ENCODE data around the gene SDHC. TPM values are rescaled to one million over a fixed set of nuclear protein-coding genes. Genes with fewer than 3 reads are reported as not detected.
A peak's percentile ranks its signal among the peaks of the same experiment; 100 is the strongest.

SDHC gene
- total and polyA plus RNA-seq, 5 donors from 2014 or later, result 80.9 to 294 (median 236) TPM

DNA sequence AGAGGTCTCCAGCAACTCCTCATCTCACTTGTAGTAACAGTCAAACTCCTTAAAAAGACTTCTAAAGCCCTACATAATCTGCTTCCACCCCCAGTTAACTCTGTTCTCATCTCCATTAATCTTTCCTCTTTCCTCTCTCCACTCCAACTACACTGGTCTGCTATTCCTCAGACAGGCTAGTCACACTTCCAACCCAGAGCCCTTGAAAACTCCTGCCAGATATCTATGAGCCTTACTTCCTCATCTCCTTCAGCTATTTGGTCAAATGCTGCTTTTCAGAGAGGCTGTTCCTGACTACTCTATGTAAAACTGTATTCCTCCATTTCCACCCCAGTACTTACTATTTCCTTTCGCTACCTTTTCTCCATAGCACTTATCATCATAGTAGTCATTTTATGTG lies 31.2 kb upstream of the SDHC start:
- Histone ChIP-seq H3K4me3 (ENCODE audit: low read depth, low read length) (no peak overlapping the region), H3K36me3 (ENCODE audit: control insufficient read depth, insufficient read depth, low read length) (no peaks in the 10 kb centered on the region), H3K27me3 (ENCODE audit: control insufficient read depth, insufficient read depth, low read length) (no peaks in the 10 kb centered on the region), H3K27ac (ENCODE audit: insufficient read depth, low read length, poor library complexity, severe bottlenecking) (no peak overlapping the region), H3K4me1 (ENCODE audit: control insufficient read depth, insufficient read depth, low read length, poor library complexity, severe bottlenecking) (no peaks in the 10 kb centered on the region), H3K9me3 (ENCODE audit: control insufficient read depth in 2 of 2, low read length in 2 of 2) (no peaks in the 10 kb centered on the region)
- DNase-seq, result no peak
- Mint-ChIP-seq H3K4me3 (no peak overlapping the region), H3K36me3 (peaks cover 19% of the 10 kb centered on the region), H3K4me1 (peaks cover 0 to 3% (median 0%) of the 10 kb centered on the region in 4 donors), H3K27ac (no peak overlapping the region), H3K27me3 (peaks cover 35% of the 10 kb centered on the region), H3K9me3 (no peaks in the 10 kb centered on the region)
- ATAC-seq (ENCODE audit: low read depth in 2 of 2), result no peak

DNA sequence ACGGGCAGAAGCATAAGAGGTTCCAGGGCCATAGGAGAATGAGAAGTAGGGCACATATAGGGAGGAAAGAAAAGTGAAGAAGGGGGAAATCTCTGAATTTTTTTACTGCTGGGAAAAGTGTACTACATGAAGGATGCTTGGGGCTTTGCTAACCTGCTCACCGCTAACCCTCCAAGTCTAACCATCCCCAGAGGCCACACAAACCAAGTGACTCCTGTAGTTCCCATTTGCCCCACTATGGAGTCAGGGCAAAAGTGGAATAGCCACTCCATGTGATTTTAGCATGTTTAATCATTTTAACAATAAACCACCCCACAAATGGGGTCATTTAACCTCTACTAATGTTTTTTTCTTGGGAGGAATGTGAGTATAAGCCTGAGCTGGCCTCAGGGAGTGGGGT lies 29.1 kb upstream of the SDHC start:
- Histone ChIP-seq H3K27me3 (ENCODE audit: control insufficient read depth, insufficient read depth, low read length) (no peaks in the 10 kb centered on the region), H3K9me3 (ENCODE audit: control insufficient read depth in 2 of 2, low read length in 2 of 2) (no peaks in the 10 kb centered on the region), H3K4me1 (ENCODE audit: control insufficient read depth, insufficient read depth, low read length, poor library complexity, severe bottlenecking) (no peaks in the 10 kb centered on the region), H3K4me3 (ENCODE audit: low read depth, low read length) (no peak overlapping the region), H3K27ac (ENCODE audit: insufficient read depth, low read length, poor library complexity, severe bottlenecking) (no peak overlapping the region), H3K36me3 (ENCODE audit: control insufficient read depth, insufficient read depth, low read length) (no peaks in the 10 kb centered on the region)
- peaks cover 17% of the 10 kb centered on the region for H3K36me3 Mint-ChIP-seq
- H3K27ac Mint-ChIP-seq, result no peak overlapping the region
- DNase-seq (no peak), ATAC-seq (ENCODE audit: low read depth in 2 of 2) (no peak)
- peaks cover 0 to under 1% (median 0%) of the 10 kb centered on the region in 7 donors for H3K9me3 Mint-ChIP-seq
- H3K4me3 Mint-ChIP-seq, result no peak overlapping the region
- H3K27me3 Mint-ChIP-seq, result peaks cover 25% of the 10 kb centered on the region
- peaks cover 0 to 3% (median 0%) of the 10 kb centered on the region in 4 donors for H3K4me1 Mint-ChIP-seq

DNA sequence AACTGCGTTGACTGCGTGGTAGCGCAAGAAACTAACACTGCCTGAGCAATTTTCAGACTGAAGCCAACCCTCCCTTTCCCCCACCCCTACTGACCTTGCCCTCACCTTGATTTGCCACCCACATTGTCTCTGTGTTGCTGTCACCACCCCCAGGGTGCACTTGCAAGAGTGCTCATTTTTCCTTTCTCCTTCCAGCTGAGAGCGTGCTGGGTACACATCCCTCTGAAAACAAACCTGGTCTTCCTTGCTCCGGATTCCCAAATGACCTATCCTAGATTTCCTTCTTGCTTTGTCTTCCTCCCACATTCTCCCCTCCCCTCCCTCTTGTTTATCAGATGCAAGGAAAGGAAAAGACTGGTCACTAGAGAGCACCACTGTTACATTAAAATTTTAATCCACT lies 28.7 kb upstream of the SDHC start:
- Histone ChIP-seq H3K36me3 (ENCODE audit: control insufficient read depth, insufficient read depth, low read length) (no peaks in the 10 kb centered on the region), H3K4me1 (ENCODE audit: control insufficient read depth, insufficient read depth, low read length, poor library complexity, severe bottlenecking) (no peaks in the 10 kb centered on the region), H3K27ac (ENCODE audit: insufficient read depth, low read length, poor library complexity, severe bottlenecking) (no peak overlapping the region), H3K9me3 (ENCODE audit: control insufficient read depth in 2 of 2, low read length in 2 of 2) (no peaks in the 10 kb centered on the region), H3K4me3 (ENCODE audit: low read depth, low read length) (no peak overlapping the region), H3K27me3 (ENCODE audit: control insufficient read depth, insufficient read depth, low read length) (no peaks in the 10 kb centered on the region)
- DNase-seq, result no peak
- Mint-ChIP-seq H3K9me3 (peaks cover 0 to 2% (median 0%) of the 10 kb centered on the region in 7 donors), H3K27ac (no peak overlapping the region), H3K4me1 (peaks cover 0 to 3% (median 0%) of the 10 kb centered on the region in 4 donors), H3K27me3 (peaks cover 25% of the 10 kb centered on the region), H3K4me3 (no peak overlapping the region), H3K36me3 (peaks cover 13% of the 10 kb centered on the region)
- ATAC-seq (ENCODE audit: low read depth in 2 of 2), result no peak

DNA sequence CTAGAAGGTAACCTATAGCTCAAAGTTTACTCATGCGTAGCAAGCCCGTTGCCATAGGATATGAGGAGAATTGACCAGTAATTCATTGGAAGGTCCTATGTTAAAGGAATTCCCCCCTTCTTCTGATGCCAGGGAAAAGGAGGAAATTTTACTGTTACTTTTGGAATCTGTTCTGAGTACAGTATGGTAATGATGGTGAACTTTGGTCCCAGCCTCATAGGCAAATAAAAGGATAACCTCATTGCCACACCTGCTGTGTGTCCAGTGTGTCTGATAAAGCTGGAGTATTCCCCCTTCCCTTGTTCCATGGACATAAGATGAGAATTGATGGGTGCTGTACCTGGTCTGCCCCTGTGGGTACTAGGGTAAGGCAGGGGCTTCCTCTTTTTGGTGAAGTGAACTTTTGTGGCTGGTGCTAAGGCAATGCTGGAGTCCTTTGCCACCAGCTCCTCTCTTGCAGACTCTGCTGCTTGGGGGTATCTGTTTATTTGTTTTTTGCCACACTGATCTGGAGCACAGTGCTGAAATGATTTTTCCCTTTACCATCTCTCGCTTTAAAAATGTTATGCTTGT lies 26.6 kb upstream of the SDHC start:
- H3K27ac ChIP-seq (ENCODE audit: insufficient read depth, low read length, poor library complexity, severe bottlenecking), result no peak overlapping the region
- Mint-ChIP-seq H3K36me3 (peaks cover 20% of the 10 kb centered on the region), H3K27ac (no peak overlapping the region), H3K4me1 (peaks cover 0 to 4% (median 3%) of the 10 kb centered on the region in 4 donors), H3K4me3 (no peak overlapping the region), H3K27me3 (peaks cover 25% of the 10 kb centered on the region), H3K9me3 (peaks cover 0 to 2% (median 0%) of the 10 kb centered on the region in 7 donors)
- no peak for DNase-seq
- ATAC-seq (ENCODE audit: low read depth in 2 of 2), result no peak
- H3K27me3 ChIP-seq (ENCODE audit: control insufficient read depth, insufficient read depth, low read length), result no peaks in the 10 kb centered on the region
- H3K9me3 ChIP-seq (ENCODE audit: control insufficient read depth in 2 of 2, low read length in 2 of 2), result no peaks in the 10 kb centered on the region
- no peak overlapping the region for H3K4me3 ChIP-seq (ENCODE audit: low read depth, low read length)
- no peaks in the 10 kb centered on the region for H3K4me1 ChIP-seq (ENCODE audit: control insufficient read depth, insufficient read depth, low read length, poor library complexity, severe bottlenecking)
- H3K36me3 ChIP-seq (ENCODE audit: control insufficient read depth, insufficient read depth, low read length), result no peaks in the 10 kb centered on the region

DNA sequence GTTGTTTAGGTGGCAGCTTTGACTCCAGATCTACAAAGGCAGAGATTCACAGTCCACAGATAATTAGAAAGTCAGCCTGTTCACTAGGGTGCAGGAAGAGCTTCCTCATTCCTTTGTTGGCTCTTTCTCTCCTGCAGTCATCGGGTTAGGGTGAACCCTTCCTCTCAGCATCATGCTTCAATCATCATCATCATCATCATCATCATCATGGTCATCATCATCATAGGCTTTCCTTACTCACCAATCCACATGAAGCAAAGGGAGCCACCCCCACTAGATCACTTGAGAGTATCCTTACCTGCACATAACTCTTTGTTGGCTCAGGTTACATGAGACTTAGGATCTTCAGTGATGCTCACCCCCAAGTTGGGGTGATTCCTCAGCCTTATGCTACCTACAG lies 23.4 kb upstream of the SDHC start:
- H3K27ac ChIP-seq (ENCODE audit: insufficient read depth, low read length, poor library complexity, severe bottlenecking), result no peak overlapping the region
- peaks cover 8% of the 10 kb centered on the region for H3K36me3 Mint-ChIP-seq
- peaks cover 0 to 2% (median 0%) of the 10 kb centered on the region in 7 donors for H3K9me3 Mint-ChIP-seq
- DNase-seq (no peak), ATAC-seq (ENCODE audit: low read depth in 2 of 2) (no peak)
- no peak overlapping the region for H3K4me3 ChIP-seq (ENCODE audit: low read depth, low read length)
- H3K36me3 ChIP-seq (ENCODE audit: control insufficient read depth, insufficient read depth, low read length), result no peaks in the 10 kb centered on the region
- H3K27me3 ChIP-seq (ENCODE audit: control insufficient read depth, insufficient read depth, low read length), result no peaks in the 10 kb centered on the region
- H3K4me1 ChIP-seq (ENCODE audit: control insufficient read depth, insufficient read depth, low read length, poor library complexity, severe bottlenecking), result no peaks in the 10 kb centered on the region
- H3K27ac Mint-ChIP-seq, result no peak overlapping the region
- H3K27me3 Mint-ChIP-seq, result peaks cover 5% of the 10 kb centered on the region
- no peaks in the 10 kb centered on the region for H3K9me3 ChIP-seq (ENCODE audit: control insufficient read depth in 2 of 2, low read length in 2 of 2)
- peaks cover 0 to 4% (median 3%) of the 10 kb centered on the region in 4 donors for H3K4me1 Mint-ChIP-seq
- H3K4me3 Mint-ChIP-seq, result no peak overlapping the region

DNA sequence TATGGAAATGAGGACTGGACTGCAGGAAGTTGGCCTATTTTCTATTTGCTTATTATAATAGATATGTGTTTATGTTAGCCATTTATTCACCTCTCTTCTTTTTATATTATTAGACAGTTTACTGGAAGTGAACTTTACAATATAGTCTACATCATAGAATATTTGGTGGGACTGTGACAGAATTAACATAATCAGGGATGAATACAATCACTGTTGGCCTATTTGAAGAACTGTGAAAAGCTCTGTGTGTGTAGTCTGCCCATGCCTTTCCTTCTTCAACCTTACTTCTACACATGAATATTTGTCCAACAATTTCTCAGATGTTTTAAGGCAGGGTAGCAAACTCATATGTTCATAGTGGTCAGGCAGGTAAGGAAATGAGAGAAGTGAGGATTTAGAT lies 16.8 kb upstream of the SDHC start:
- H3K27ac ChIP-seq (ENCODE audit: insufficient read depth, low read length, poor library complexity, severe bottlenecking), result no peak overlapping the region
- H3K36me3 ChIP-seq (ENCODE audit: control insufficient read depth, insufficient read depth, low read length), result no peaks in the 10 kb centered on the region
- no peak overlapping the region for H3K4me3 ChIP-seq (ENCODE audit: low read depth, low read length)
- H3K4me1 ChIP-seq (ENCODE audit: control insufficient read depth, insufficient read depth, low read length, poor library complexity, severe bottlenecking), result no peaks in the 10 kb centered on the region
- no peak for ATAC-seq (ENCODE audit: low read depth in 2 of 2)
- H3K9me3 Mint-ChIP-seq, result no peaks in the 10 kb centered on the region
- peaks cover 8% of the 10 kb centered on the region for H3K36me3 Mint-ChIP-seq
- H3K4me1 Mint-ChIP-seq, result peaks cover 2 to 15% (median 7%) of the 10 kb centered on the region in 4 donors
- no peaks in the 10 kb centered on the region for H3K27me3 ChIP-seq (ENCODE audit: control insufficient read depth, insufficient read depth, low read length)
- H3K4me3 Mint-ChIP-seq, result no peak overlapping the region
- peaks cover 4% of the 10 kb centered on the region for H3K27me3 Mint-ChIP-seq
- H3K27ac Mint-ChIP-seq, result peak overlapping the region in 1 of 3 donors; percentile 23
- no peaks in the 10 kb centered on the region for H3K9me3 ChIP-seq (ENCODE audit: control insufficient read depth in 2 of 2, low read length in 2 of 2)
- no peak for DNase-seq

DNA sequence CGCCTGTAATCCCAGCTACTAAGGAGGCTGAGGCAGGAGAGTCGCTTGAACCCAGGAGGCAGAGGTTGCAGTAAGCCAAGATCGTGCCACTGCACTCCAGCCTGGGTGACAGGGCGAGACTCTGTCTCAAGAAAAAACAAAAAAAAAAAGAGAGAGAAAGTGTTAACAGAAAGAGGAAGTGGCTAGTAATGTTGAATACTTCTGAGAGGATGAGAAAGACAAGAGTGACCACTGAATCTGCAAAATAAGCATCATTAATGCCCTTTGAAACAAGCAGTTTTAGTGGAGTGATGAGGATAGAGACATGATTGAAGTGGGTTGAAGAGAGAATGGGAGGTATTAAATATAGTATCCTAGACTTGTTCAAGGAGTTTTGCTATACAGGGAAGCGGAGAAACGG lies 16.1 kb upstream of the SDHC start:
- no peaks in the 10 kb centered on the region for H3K27me3 ChIP-seq (ENCODE audit: control insufficient read depth, insufficient read depth, low read length)
- H3K4me1 ChIP-seq (ENCODE audit: control insufficient read depth, insufficient read depth, low read length, poor library complexity, severe bottlenecking), result no peaks in the 10 kb centered on the region
- no peaks in the 10 kb centered on the region for H3K9me3 ChIP-seq (ENCODE audit: control insufficient read depth in 2 of 2, low read length in 2 of 2)
- ATAC-seq (ENCODE audit: low read depth in 2 of 2), result no peak
- H3K9me3 Mint-ChIP-seq, result no peaks in the 10 kb centered on the region
- no peak for DNase-seq
- H3K27ac ChIP-seq (ENCODE audit: insufficient read depth, low read length, poor library complexity, severe bottlenecking), result no peak overlapping the region
- H3K4me1 Mint-ChIP-seq, result peaks cover 7 to 15% (median 11%) of the 10 kb centered on the region in 4 donors
- no peak overlapping the region for H3K4me3 ChIP-seq (ENCODE audit: low read depth, low read length)
- H3K4me3 Mint-ChIP-seq, result peak overlapping the region in 1 of 4 donors; percentile 60
- peaks cover 4% of the 10 kb centered on the region for H3K27me3 Mint-ChIP-seq
- H3K27ac Mint-ChIP-seq, result no peak overlapping the region
- peaks cover 3% of the 10 kb centered on the region for H3K36me3 ChIP-seq (ENCODE audit: control insufficient read depth, insufficient read depth, low read length)
- peaks cover 8% of the 10 kb centered on the region for H3K36me3 Mint-ChIP-seq

DNA sequence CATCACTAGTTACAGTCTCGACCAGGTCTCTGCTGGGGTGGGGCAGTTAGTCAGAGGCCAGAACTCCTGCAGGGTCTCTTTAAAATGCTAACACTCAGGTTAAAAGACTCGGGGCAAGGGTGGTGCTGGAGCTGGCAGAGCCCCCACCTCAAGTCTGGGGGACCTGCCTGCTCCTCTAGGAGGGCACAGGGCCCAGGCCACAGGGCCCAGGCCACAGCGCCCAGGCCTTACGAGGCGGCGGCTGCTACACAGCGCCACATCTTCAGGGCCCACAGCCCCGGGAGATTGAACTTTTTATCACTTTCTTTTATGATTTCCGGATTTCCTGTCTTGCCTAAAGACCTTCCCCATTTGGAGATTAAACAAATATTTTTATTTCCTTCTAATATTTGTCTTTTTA lies 14.8 kb upstream of the SDHC start:
- Histone ChIP-seq H3K27ac (ENCODE audit: insufficient read depth, low read length, poor library complexity, severe bottlenecking) (no peak overlapping the region), H3K4me3 (ENCODE audit: low read depth, low read length) (no peak overlapping the region), H3K4me1 (ENCODE audit: control insufficient read depth, insufficient read depth, low read length, poor library complexity, severe bottlenecking) (peaks cover 3% of the 10 kb centered on the region), H3K27me3 (ENCODE audit: control insufficient read depth, insufficient read depth, low read length) (no peaks in the 10 kb centered on the region), H3K36me3 (ENCODE audit: control insufficient read depth, insufficient read depth, low read length) (peaks cover 5% of the 10 kb centered on the region), H3K9me3 (ENCODE audit: control insufficient read depth in 2 of 2, low read length in 2 of 2) (no peaks in the 10 kb centered on the region)
- H3K27me3 Mint-ChIP-seq, result peaks cover 4% of the 10 kb centered on the region
- H3K27ac Mint-ChIP-seq, result no peak overlapping the region
- ATAC-seq (ENCODE audit: low read depth in 2 of 2), result no peak
- no peaks in the 10 kb centered on the region for H3K9me3 Mint-ChIP-seq
- H3K36me3 Mint-ChIP-seq, result peaks cover 8% of the 10 kb centered on the region
- H3K4me1 Mint-ChIP-seq, result peaks cover 12 to 26% (median 20%) of the 10 kb centered on the region in 4 donors
- no peak for DNase-seq
- H3K4me3 Mint-ChIP-seq, result no peak overlapping the region

Data from CD4-positive, CD25-positive, alpha-beta regulatory T cell (primary cell).